Measurements from ENCODE around the gene EMX2. TPM values are rescaled to one million over a fixed set of nuclear protein-coding genes. Genes with fewer than 3 reads are reported as not detected.

The EMX2 gene
- polyA plus RNA-seq, 1 donor from 2014 or later = 0.12 TPM

GRCh38 chr10:117570880-117571279, 28.3 kb downstream of the EMX2 start:
- H3K9me3 ChIP-seq (ENCODE audit: low read length) = no peaks in the 10 kb centered on the region
- no peak overlapping the region for H3K9ac ChIP-seq (ENCODE audit: low read length)
- no peak overlapping the region for H3K4me3 ChIP-seq (ENCODE audit: low read length)
- no peaks in the 10 kb centered on the region for H3K36me3 ChIP-seq (ENCODE audit: insufficient read depth, low read length)
- no peaks in the 10 kb centered on the region for H3K79me2 ChIP-seq (replicated peaks; ENCODE audit: insufficient read depth, low read length)
- H3F3A ChIP-seq (ENCODE audit: insufficient read depth, low read length, poor library complexity, severe bottlenecking) = no peaks in the 10 kb centered on the region
- no peak overlapping the region for H3K27ac ChIP-seq (ENCODE audit: low read length)
- H3K9me2 ChIP-seq (ENCODE audit: insufficient read depth, low read length) = no peaks in the 10 kb centered on the region
- TF ChIP-seq SMC3 (conservative IDR thresholded peaks at IDR 0.05; ENCODE audit: poor library complexity) = no peak
- TF ChIP-seq EP300 (conservative IDR thresholded peaks at IDR 0.05; ENCODE audit: poor library complexity, severe bottlenecking) = no peak
- TF ChIP-seq REST (IDR thresholded peaks at IDR 0.05; ENCODE audit: borderline replicate concordance) = no peak
- no peak for TF ChIP-seq TAF1 (IDR thresholded peaks at IDR 0.05; ENCODE audit: low read depth)
- TF ChIP-seq EZH2 (IDR thresholded peaks at IDR 0.05; ENCODE audit: borderline replicate concordance, insufficient read depth, low read length, poor library complexity, severe bottlenecking) = no peak
- no peak for TF ChIP-seq RAD21 (conservative IDR thresholded peaks at IDR 0.05)
- H3K4me2 ChIP-seq (ENCODE audit: low read length) = no peak overlapping the region
- H3K27me3 ChIP-seq (ENCODE audit: insufficient read depth, low read depth, low read length) = no peaks in the 10 kb centered on the region
- no peak overlapping the region for H2AFZ ChIP-seq (ENCODE audit: low read depth, low read length)
- H4K20me1 ChIP-seq (ENCODE audit: insufficient read depth) = no peaks in the 10 kb centered on the region

GRCh38 chr10:117574498-117575146, 32.1 kb downstream of the EMX2 start:
- no peaks in the 10 kb centered on the region for H3K9me2 ChIP-seq (ENCODE audit: insufficient read depth, low read length)
- H3K9ac ChIP-seq (ENCODE audit: low read length) = no peak overlapping the region
- no peaks in the 10 kb centered on the region for H3K79me2 ChIP-seq (replicated peaks; ENCODE audit: insufficient read depth, low read length)
- no peaks in the 10 kb centered on the region for H3K9me3 ChIP-seq (ENCODE audit: low read length)
- no peaks in the 10 kb centered on the region for H3K27me3 ChIP-seq (ENCODE audit: insufficient read depth, low read depth, low read length)
- no peak overlapping the region for H3K27ac ChIP-seq (ENCODE audit: low read length)
- no peaks in the 10 kb centered on the region for H3F3A ChIP-seq (ENCODE audit: insufficient read depth, low read length, poor library complexity, severe bottlenecking)
- no peak overlapping the region for H3K4me3 ChIP-seq (ENCODE audit: low read length)
- TF ChIP-seq POLR2AphosphoS5 (IDR thresholded peaks at IDR 0.05) = no peak
- TF ChIP-seq TAF1 (IDR thresholded peaks at IDR 0.05; ENCODE audit: low read depth) = no peak
- no peak for TF ChIP-seq CTCF (IDR thresholded peaks at IDR 0.05; ENCODE audit: poor library complexity, severe bottlenecking)
- TF ChIP-seq SMC3 (conservative IDR thresholded peaks at IDR 0.05; ENCODE audit: poor library complexity) = no peak
- no peak for TF ChIP-seq RAD21 (conservative IDR thresholded peaks at IDR 0.05)
- no peak for TF ChIP-seq REST (IDR thresholded peaks at IDR 0.05; ENCODE audit: borderline replicate concordance)
- no peak for TF ChIP-seq EP300 (conservative IDR thresholded peaks at IDR 0.05; ENCODE audit: poor library complexity, severe bottlenecking)
- no peak for TF ChIP-seq MXI1 (conservative IDR thresholded peaks at IDR 0.05; ENCODE audit: poor library complexity, severe bottlenecking)
- no peak for TF ChIP-seq EZH2 (IDR thresholded peaks at IDR 0.05; ENCODE audit: borderline replicate concordance, insufficient read depth, low read length, poor library complexity, severe bottlenecking)
- no peaks in the 10 kb centered on the region for H4K20me1 ChIP-seq (ENCODE audit: insufficient read depth)
- no peak overlapping the region for H2AFZ ChIP-seq (ENCODE audit: low read depth, low read length)
- no peak overlapping the region for H3K4me2 ChIP-seq (ENCODE audit: low read length)
- H3K36me3 ChIP-seq (ENCODE audit: insufficient read depth, low read length) = no peaks in the 10 kb centered on the region
